ENCODE measurements around the gene FAM240A. TPM values are rescaled to one million over a fixed set of nuclear protein-coding genes. Genes with fewer than 3 reads are reported as not detected.

The FAM240A gene
- total and polyA plus RNA-seq, 8 donors = not detected

DNA sequence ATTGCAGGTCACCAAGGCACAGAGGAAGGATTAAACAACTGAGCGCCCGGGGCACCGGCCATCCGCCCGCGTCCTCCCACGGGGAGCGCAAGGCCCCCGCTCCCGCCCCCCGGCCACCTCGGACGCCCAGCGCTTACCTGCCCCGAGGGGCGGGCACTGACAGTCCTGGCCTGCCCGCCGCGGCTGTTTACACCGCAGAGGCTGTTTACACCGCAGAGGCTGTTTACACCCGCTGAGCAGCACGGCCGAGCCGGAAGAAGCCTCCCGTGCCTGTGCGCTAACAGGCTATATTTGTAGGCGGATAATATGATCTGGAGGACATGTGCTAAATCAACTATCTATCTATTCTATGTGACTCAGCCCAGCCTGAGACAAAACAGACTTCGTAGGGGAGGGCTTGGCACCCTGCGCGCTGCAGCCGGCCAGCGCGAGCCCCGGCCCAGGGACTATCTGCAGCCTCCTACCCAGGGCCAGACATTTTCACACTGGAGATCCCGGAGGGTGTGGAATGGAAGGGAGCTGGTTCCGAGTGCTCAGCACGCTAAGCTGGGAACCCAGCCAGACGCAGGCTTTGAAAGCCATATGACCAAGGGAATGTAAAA, 46.2 kb upstream of the FAM240A start, which contains the start of gene LRRC2:
TSS of gene LRRC2 (minus strand) at position 263 of the 602 bp plus-strand sequence. CDS start 14,711 bp downstream, outside the sequence.
- Histone ChIP-seq H3K27ac (peak within 1 kb of the TSS in 2 of 4 donors; percentile 1), H3K4me1 (no peaks in the 10 kb centered on the region), H3K9me3 (no peaks in the 10 kb centered on the region), H3K4me3 (peak within 1 kb of the TSS; percentile 38 to 60 (median 48)), H3K36me3 (no peaks in the 10 kb centered on the region), H3K27me3 (no peaks in the 10 kb centered on the region)
- FAIRE-seq (no peak), ATAC-seq (peak; percentile 75 to 86 (median 84)), DNase-seq (peak; percentile 31 to 69 (median 64))
- intact Hi-C loops (cut with DNase I) = no loop called here
- TF ChIP-seq, protein P1, sequence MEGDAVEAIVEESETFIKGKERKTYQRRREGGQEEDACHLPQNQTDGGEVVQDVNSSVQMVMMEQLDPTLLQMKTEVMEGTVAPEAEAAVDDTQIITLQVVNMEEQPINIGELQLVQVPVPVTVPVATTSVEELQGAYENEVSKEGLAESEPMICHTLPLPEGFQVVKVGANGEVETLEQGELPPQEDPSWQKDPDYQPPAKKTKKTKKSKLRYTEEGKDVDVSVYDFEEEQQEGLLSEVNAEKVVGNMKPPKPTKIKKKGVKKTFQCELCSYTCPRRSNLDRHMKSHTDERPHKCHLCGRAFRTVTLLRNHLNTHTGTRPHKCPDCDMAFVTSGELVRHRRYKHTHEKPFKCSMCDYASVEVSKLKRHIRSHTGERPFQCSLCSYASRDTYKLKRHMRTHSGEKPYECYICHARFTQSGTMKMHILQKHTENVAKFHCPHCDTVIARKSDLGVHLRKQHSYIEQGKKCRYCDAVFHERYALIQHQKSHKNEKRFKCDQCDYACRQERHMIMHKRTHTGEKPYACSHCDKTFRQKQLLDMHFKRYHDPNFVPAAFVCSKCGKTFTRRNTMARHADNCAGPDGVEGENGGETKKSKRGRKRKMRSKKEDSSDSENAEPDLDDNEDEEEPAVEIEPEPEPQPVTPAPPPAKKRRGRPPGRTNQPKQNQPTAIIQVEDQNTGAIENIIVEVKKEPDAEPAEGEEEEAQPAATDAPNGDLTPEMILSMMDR (IDR thresholded peaks at IDR 0.05) = no peak
- 0 to 1% methylated on average over 39 of the region's 39 CpGs for WGBS, 2 donors

DNA sequence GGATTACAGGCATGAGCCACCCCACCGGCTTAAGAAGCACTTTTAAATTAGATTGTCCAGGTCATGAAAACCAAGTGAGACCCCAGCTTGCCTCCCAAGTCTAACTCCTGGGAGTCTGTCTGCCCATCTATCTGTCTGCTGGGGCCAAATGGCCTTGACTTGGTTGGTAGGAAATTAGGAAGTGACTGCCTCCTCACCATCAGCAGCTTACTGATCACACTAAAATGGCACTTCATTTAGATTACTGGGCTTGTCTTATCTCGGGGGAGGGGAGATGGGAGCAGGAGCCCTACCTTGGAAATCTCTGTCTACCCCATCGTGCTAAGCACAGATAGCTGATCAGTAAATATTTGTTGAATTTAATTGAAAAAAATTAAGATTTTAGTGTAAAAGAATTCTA, 40.6 kb upstream of the FAM240A start:
- no peaks in the 10 kb centered on the region for H3K27me3 ChIP-seq
- no peaks in the 10 kb centered on the region for H3K36me3 ChIP-seq
- 53 to 60% methylated on average over 3 of the region's 3 CpGs for WGBS, 2 donors
- TF ChIP-seq, protein P1 (IDR thresholded peaks at IDR 0.05) = no peak
- no peak for DNase-seq
- H3K27ac ChIP-seq = no peak overlapping the region
- intact Hi-C loops (cut with DNase I) = no loop called here
- no peak for ATAC-seq
- H3K9me3 ChIP-seq = no peaks in the 10 kb centered on the region
- no peak for FAIRE-seq
- no peak overlapping the region for H3K4me3 ChIP-seq
- H3K4me1 ChIP-seq = peaks cover 5 to 10% (median 8%) of the 10 kb centered on the region in 3 donors

DNA sequence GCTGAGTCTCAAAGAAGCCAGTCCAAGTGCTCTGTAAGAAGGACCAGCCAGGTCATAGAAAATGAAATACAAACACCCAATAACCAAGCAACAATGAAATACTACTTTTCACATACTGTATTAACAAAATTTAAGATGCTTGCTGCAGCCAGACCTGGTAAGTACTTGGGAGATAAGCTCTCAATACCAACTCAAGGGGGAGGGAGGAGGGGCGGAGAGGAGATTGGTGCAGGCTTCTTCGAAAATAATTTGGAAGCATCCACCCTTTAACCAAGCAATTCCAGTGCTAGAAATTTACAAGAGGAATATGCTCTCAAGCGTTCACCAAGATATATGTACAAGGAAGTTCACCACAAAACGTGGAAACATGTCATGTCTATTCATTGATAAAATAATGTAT, 38.6 kb upstream of the FAM240A start:
- intact Hi-C loops (cut with DNase I) = no loop called here
- no peak for FAIRE-seq

DNA sequence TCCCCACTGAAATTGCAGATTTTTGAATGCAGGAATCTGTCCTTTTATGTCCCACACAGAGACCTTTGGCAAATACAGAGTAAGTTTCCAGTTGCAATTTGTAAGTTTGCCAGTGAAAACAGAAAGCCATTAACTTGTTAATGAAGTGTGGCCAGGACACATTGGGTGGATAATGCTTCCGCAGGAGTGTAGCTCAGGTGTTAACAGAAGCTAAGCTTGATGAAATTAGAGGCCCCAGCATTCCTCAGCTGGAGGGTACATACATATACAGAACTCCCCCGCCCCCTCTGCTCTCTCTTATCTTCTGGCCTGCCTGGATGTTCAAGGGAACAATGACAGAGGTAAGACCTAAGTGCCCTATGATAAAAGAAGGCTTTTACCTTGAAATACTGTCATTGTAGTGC, 38.1 kb upstream of the FAM240A start:
- WGBS, 2 donors = 22 to 29% methylated on average over 2 of the region's 2 CpGs
- H3K4me3 ChIP-seq = no peak overlapping the region
- H3K27ac ChIP-seq = no peak overlapping the region
- H3K9me3 ChIP-seq = no peaks in the 10 kb centered on the region
- H3K36me3 ChIP-seq = no peaks in the 10 kb centered on the region
- FAIRE-seq (no peak), ATAC-seq (peak; percentile 35 to 67 (median 47)), DNase-seq (no peak)
- intact Hi-C loops (cut with DNase I) = no loop called here
- peaks cover 8 to 12% (median 10%) of the 10 kb centered on the region in 3 donors for H3K4me1 ChIP-seq
- no peaks in the 10 kb centered on the region for H3K27me3 ChIP-seq
- TF ChIP-seq, protein P1 (IDR thresholded peaks at IDR 0.05) = no peak

More for the DNA sequence above, 38.6 kb upstream of the FAM240A start:
- WGBS, 2 donors = 63 to 77% methylated on average over 4 of the region's 4 CpGs
- H3K4me1 ChIP-seq = peaks cover 8 to 10% (median 8%) of the 10 kb centered on the region in 3 donors
- H3K27me3 ChIP-seq = no peaks in the 10 kb centered on the region
- H3K9me3 ChIP-seq = no peaks in the 10 kb centered on the region
- no peak for DNase-seq
- TF ChIP-seq, protein P1 (IDR thresholded peaks at IDR 0.05) = no peak
- no peaks in the 10 kb centered on the region for H3K36me3 ChIP-seq
- no peak overlapping the region for H3K27ac ChIP-seq
- no peak overlapping the region for H3K4me3 ChIP-seq
- no peak for ATAC-seq

DNA sequence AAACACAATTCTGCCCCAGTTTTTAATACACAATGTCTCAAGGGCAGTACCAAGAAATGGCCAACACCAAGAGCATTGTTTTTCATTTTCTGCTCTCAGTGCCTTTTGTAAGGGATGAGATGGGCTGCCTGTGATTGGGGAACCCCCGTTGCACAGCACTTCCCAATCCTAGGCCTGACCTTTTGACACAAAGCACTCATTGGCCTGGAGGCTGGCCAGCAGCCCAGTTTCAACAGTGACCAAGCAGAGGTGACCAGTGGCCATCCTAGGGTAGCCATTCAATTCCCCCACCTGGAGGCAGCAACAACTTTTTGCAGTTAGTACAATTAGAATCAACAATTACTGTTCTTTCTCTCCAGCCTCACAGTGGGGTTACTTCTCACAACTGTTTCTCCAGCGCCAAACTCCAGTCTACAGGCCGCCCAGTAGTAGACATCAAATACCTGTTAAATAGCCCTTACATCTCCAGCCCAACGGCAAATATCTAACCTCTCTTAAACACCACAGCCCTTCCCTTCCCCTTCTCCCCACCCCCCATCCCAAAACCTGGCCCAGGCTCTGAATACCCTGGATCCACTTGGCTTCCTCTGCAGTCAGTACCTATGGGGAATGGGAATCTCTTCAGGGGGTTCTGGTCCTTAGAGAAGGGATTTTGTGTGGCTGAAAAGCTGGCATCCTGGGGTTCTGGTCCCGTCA, 37.3 kb upstream of the FAM240A start:
- 81 to 87% methylated on average over 5 of the region's 5 CpGs for WGBS, 2 donors
- ATAC-seq = no peak
- Histone ChIP-seq H3K4me1 (peaks cover 8 to 12% (median 10%) of the 10 kb centered on the region in 3 donors), H3K9me3 (no peaks in the 10 kb centered on the region), H3K27ac (no peak overlapping the region), H3K36me3 (no peaks in the 10 kb centered on the region), H3K4me3 (no peak overlapping the region), H3K27me3 (no peaks in the 10 kb centered on the region)
- TF ChIP-seq, protein P1 (IDR thresholded peaks at IDR 0.05) = no peak
- no peak for DNase-seq
- no peak for FAIRE-seq
- intact Hi-C loops (cut with DNase I) = no loop called here
